Measurements from ENCODE around the gene ZBTB47.

Gene ZBTB47

DNA sequence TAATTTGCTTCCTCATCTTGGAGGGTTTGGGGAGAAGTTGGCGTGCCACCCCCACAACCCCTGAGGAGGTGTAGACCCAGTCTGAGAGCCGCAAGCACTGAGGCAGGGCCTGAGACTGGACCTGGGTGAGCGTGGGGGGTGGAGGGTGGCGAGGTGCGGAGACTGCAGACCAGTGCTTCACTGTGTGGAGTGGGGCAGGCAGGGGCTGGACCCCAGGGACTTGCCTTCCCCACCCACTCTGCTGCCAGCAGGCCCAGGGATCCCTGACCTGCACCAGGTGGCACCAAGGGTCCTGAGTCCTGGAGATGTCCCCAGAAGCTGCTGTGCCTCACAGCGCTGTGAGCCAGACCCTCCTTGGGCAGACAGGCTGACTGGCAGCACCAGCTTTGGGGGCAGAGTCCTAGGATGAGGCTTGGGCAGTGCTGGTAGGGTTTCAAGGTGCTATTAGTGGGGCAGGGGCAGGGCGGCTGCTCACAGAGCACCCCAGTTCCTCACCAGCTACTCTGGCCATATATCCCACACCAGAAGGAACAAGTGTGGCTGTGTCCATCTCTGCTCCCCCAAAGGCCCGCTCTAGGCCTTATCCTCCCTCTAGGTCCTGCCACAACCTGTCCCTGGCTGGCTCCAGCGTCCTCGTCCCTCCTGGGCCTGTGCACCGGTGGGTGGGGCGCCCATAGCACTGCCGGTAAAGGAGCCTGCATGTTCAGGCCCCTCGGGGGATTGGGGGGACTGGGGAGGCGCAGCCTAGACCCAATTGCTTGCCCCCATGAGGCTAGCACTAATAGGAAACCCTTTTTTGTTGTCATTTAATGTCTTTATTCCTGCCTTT lies 11.8 kb downstream of the ZBTB47 start:
- DNase-seq (ENCODE audit: low read depth): no peak

DNA sequence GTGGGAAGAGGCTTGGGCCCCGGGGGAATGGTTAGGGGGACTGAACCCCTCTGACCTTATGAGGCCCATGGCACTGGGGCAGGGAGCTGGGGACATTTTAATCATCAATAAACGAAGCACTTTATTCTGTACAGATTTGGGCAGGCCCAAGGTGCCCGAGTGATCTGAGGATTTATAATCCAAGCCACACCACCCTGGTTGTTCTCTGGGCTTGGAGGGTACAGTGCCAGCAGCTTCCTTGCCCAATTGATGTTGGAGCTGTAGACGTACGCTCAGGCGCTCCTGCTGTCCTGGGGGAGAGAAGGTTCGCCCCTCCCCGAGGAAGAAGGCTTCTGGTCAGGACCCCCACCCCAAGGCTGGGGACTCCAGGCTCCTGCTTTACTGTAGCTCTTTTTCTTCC lies 12.5 kb downstream of the ZBTB47 start:
- DNase-seq (ENCODE audit: low read depth): no peak

DNA sequence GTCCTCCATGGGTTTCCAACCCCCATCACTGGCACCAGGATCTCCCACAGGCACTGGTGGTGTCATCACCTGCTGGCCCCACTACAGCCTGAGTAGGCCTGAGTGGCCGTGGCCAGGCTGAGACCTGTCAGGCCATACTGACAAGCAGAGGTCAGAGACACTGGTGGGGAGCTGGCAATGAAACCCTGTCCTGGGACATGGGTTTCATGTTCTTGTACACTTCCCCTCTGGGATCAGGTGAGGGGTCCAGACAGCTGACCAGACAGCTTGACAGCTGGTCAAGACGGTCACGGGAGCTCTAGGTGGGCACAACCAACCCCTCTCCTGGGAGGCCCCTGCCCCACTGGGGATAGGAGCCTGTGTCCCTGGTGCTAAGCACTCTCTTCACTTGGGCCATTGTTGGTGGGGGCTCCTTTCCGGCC lies 13.1 kb downstream of the ZBTB47 start:
- no peak for DNase-seq (ENCODE audit: low read depth)

DNA sequence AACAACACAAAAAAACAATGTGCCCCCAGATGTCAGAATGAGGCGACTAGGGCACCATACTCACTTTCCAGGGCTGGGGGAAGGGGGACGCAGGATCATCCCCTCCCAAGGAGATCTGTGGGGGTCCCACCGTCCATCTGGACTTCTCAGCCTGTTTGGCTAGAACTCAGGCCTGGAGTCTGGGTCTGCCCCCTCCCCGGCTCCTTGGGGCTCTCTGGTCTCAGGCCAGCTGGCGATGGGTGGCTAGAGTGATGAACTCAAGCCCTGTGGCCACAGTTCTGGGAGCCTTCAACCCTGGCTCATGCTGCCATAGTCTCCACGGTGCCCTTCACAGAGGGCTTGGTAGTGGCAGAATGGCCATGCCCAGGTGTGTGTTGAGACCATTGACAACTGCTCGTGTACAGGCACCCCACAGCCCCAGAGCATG lies 13.6 kb downstream of the ZBTB47 start:
- DNase-seq (ENCODE audit: low read depth): no peak

DNA sequence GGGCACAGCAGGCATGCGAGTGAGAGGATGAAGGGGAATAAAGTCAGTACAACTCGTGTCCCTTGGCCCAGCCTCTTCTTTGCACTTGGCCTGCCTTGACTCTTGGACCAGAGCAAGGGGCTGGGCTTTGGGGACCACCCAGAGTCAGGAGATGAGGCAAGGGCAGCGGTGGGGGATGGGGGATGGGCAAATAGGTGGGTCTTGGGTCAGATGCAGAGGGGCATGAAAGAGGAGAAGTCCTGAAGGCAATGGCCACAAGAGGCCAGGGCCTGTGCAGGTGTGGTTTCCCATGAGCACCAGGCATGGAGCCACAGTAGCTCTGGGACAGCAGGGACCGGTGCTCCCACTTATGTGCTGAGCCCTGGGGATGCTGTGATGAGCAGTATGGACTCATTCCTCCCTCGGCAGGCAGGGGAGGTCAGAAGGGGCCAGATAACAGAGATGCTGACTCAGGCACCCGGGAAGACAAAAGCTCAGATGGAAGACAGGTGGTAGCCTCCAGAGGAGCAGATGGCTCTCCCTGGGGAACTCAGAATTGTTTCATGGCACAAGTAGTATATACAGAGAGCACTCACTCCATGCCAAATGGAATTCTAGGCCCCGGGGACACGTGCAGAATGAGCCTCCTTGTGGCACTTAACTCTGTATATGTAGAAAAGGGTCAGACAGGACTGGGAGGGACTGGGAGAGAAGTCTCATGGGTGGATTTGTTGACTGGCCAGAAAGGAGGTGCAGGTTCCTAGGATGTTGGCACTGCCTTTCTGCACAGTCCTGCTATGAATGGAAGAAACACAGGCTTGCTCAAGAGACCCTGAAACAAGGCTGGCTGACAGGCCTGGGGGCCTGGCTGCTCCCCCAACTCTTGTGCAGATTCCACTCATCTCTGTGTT lies 14.3 kb downstream of the ZBTB47 start:
- DNase-seq (ENCODE audit: low read depth): no peak

DNA sequence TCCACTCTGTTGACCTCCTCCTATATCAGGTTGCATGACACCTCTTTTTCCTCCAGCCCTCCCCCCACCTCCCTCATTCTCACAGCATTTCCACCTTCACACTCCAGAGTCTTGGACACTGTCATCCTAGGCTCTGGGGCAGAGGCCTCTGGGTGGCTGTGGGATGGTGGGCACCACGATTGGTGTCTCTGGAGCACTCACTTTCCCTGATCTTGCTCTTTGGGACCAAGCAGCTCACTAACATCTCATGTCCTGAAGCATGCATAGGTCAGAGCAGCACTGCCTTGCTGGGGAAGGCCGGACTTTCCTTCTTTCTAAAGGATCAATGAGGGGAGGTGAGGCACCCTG lies 14.9 kb downstream of the ZBTB47 start:
- no peak for DNase-seq (ENCODE audit: low read depth)

DNA sequence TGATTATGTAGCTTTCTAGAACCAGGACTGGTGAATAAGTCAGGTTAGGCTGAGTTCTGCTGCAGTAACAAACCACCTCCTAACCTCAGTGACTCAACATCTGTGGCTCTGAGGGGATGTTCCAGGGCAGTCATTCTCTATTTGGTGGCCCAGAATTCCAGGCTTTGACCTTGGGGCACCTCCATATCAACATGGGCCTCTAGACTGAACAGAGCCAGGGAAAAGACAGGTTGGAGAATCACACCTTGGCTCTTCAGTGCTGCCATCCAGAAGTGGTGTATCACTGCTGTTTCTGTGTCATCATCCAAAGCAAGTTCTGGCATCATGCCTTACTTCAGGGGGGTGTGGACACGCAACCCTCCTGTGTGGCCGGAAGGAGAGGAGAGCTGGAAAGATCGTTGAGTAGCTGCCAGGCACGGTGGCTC lies 15.3 kb downstream of the ZBTB47 start:
- no peak for DNase-seq (ENCODE audit: low read depth)

DNA sequence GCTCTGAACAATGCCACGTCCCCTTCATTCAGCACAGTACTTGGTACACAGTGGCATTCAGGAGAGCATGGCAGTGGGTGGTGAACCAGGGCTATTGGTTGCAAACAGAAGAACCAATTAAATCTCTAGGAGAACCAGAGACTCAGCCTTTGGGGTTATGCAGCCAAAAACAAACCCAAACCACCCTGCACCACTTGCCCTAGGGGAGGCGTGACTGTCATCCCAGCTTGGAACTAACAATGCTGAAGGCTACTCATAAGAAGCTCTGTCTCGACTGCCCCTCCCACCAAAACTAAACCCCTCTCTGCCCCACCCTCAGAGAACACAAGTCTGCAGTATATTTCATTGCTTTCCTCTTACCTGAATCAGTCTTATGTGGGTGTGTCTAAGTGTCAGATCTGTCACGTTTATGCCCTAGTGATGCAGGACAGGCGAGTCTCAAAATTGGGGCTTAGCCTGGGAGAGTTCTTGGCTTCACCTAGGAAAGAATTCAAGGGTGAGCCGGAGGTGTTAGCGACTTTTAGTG lies 16.6 kb downstream of the ZBTB47 start:
- no peak for DNase-seq (ENCODE audit: low read depth)

DNA sequence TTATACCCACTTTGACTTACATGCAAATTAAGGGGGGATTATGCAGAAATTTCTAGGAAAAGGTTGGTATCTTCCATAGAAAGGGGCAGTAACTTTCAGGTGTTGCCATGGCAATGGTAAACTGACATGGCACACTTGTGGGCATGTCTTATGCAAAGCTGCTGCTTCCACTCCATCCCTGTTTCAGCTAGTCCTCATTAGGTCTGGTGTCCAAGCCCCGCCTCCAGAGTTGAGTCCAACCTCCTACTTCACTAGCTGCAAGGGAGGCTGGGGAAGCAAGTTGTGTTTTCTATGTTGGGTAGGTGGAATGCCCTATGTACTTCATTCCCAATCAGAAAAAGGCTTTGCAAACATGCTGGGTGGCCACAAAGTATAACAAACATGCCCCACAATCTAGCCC lies 17.2 kb downstream of the ZBTB47 start:
- DNase-seq (ENCODE audit: low read depth): no peak

DNA sequence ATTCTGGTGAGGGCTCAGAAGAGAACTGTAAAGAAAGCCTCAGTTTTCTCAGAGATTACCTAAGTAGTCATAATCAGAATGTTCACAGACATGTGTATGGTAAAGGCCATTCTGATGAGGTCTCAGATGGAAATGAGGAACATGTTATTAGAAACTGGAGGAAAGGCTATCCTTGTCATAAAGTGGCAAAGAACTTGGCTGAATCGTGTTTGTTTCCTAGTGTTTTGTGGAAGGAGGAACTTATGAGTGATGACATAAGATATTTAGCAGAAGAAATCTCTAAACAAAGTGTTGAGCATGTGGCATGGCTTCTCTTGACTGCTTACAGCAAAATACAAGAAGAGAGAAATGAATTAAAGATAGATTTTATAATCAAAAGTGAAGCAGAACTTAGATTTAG lies 19.0 kb downstream of the ZBTB47 start:
- no peak for DNase-seq (ENCODE audit: low read depth)

DNA sequence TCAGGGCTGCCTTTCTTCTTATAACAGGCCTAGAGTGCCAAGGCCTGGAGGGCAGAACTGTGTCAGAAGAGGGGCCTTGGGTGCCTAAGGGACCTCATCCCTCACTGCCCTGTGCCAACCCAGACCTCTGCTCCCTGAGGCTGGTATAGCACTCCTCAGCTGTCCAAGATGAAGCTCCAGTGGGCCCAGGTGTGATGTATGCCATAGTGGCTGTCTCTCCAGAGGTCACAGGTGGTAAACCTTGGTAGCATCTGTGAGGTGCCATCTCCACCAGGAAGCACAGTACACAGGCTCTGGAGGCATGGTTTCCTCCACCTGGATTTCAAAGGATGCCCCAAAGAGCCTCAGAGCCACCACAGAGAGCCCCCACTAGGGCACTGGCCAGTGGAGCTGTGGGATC lies 19.6 kb downstream of the ZBTB47 start:
- no peak for DNase-seq (ENCODE audit: low read depth)

DNA sequence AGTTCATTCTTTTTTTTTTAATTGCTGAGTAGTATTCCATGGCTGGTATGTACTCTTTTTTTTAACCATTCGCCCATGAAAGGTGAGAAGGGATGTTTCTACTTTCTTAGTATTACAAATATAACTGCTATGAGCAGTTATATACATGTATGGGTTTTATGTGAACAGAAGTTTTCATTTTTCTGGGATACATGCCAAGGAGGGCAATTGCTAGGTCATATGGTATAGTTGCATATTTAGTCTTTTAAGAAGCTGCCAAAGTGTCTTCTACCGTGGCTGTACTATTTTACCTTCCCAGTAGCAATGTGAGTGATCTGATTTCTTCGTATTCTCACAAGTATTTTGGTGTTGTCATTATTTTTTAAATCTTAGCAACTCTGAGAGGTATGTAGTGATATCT lies 20.6 kb downstream of the ZBTB47 start:
- DNase-seq (ENCODE audit: low read depth): no peak

DNA sequence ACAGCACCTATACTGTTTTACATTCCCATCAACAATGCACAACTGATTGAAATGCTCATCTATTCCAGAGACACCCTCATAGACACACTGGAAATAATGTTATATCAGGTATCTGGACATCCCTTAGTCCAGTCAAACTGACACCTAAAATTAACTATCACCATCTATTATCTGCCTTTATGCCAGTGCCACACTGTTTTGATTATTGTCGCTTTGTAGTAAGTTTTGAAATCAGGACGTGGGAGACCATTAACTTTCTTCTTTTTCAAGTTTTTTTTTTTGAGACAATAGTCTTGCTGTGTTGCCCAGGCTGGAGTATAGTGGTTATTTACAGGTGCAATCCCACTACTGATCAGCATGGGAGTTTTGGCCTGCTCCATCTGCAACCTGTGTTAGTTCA lies 22.4 kb downstream of the ZBTB47 start:
- DNase-seq (ENCODE audit: low read depth): no peak

DNA sequence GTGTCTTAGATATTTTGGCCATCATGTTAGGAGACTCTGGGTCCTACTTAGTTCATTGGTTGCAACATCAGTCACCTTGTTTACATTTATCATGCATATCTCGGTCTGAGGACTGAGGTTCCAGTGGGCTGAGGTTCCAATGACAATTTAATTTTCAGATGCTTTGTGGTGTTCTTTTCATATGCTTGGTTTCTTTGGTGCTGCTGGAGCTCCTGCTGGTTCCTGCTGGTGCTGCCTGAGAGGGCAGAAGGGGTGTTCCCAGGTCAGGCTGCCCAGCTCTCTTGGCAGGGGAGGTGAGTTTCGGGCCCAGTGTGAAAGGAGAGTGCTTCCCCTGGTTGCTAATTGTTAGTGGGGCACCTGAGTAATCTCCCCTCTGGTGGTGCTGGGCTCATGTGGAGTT lies 24.9 kb downstream of the ZBTB47 start:
- DNase-seq (ENCODE audit: low read depth): no peak

DNA sequence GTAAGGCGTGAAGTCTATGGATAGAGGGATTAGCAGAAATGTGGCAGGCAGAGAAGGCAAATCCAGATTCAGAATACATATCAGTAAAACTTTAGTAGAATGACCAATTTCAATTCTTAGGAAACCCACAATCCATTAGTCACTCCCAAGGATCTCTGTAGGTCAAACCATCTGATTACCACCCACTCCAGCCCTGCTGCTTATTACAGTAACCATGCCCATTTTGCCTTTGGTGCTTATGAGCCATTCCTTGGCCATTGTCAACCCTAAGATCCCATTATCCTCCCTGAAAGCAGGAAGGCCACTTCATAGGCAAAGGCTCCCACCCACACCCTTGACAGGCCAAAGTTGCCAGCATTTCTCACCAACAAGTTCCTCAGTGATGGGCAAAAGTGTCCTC lies 26.8 kb downstream of the ZBTB47 start:
- DNase-seq (ENCODE audit: low read depth): no peak

DNA sequence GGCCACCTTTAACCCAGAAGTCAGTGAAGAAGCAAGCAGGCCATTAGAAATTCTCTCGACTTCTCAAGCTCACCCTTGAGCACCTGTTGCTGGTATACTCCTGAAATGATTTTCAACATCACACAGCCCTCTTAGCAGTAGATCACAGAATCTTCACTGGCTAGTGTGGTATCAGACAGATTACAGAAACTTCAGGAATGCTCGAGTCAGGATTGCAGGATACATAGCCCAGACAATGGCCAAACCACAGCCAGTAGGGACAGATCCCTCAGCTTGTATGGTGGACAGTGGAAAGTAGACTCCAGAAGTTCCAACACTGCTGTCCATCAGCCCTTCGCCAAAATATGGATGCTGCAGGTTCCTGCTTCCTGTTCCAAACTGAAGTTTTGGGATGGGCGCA lies 27.3 kb downstream of the ZBTB47 start:
- DNase-seq (ENCODE audit: low read depth): no peak

DNA sequence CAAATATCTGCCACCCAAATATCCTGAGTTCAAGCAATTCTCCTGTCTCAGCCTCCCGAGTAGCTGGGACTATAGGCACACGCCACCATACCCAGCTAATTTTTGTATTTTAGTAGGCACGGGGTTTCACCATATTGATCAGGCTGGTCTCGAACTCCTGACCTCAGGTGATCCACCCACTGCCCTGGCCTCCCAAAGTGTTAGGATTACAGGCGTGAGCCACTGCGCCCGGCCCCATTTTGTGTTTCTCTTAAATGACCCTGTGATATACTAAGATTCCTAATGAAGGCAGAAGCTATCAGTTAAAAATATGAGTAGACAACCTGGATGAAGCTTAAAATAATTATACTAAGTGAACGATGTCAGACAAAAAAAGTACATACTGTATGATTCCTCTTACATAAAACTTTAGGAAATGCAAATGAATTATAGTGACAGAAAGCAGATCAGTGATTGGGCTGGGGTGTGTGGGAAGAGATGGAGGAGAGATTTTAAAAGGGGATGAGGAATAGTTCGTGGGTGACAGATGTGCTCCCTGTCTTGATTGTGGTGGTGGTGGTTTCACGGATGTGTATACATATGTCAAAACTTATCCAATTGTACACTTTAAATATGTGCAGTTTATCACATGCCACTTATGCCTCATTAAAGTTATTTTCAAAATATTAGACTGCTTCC lies 28.0 kb downstream of the ZBTB47 start:
- no peak for DNase-seq (ENCODE audit: low read depth)

DNA sequence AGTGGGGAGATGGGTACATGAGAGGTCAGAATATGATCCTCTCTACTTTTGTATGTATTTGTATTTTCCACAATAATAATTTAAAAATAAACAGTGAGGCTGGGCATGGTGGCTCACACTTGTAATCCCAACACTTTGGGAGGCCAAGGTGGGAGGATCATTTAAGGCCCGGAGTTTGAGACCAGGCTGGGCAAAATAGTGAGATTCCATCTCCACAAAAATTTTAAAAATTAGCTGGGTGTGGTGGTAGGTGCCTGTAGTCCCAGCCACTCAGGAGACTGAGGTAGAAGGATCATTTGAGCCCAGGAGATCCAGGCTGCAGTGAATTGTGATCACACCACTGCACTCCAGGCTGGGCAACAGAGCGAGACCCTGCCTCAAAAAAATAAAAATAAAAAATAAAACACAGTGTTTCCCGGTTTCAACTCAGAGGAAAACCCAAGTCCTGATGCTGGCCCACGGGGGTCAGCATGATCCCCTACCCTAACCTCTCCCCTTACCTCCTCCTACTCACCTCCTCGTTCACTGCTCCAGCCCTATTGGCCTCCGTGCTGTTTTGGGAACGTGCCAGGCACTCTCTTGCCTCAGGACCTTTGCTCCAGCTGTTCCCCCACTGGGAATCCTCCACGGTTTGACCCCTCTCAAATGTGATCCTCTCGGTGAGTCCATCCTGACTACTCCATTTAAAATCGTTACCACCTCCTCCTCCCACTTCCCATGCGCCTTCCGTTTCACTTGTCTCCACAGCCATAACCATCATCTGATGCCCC lies 29.0 kb downstream of the ZBTB47 start:
- no peak for DNase-seq (ENCODE audit: low read depth)

DNA sequence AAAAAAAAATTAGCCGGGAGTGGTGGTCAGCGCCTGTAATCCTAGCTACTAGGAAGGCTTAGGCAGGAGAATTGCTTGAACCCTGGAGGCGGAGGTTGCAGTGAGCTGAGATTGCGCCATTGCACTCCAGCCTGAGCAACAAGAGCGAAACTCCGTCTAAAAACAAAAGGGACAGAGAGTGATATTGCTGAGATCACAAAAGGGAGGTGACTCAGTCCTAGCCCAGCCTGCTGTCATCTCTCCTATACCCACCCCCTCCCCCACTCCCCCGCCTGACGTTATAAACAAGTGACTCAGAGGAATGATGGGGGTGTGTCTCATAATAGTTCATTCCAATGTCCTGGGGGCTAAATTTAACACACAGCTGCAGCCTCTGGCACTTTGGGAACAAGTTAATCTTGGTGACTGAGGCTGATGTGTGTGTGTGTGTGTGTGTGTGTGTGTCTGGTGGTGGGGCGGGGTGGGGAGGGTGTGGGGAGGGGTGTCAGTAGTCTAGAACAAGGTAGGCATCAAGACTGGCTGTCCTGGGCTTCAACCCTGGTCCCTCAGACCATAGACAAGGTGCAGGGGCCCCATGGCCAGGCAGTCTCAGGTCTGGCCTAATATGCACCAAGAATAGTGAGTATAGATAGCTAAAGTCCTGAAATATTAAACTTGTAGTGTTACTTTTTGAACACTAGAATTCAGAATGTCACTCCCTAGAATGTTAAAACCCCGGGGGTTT lies 30.5 kb downstream of the ZBTB47 start:
- no peak for DNase-seq (ENCODE audit: low read depth)

DNA sequence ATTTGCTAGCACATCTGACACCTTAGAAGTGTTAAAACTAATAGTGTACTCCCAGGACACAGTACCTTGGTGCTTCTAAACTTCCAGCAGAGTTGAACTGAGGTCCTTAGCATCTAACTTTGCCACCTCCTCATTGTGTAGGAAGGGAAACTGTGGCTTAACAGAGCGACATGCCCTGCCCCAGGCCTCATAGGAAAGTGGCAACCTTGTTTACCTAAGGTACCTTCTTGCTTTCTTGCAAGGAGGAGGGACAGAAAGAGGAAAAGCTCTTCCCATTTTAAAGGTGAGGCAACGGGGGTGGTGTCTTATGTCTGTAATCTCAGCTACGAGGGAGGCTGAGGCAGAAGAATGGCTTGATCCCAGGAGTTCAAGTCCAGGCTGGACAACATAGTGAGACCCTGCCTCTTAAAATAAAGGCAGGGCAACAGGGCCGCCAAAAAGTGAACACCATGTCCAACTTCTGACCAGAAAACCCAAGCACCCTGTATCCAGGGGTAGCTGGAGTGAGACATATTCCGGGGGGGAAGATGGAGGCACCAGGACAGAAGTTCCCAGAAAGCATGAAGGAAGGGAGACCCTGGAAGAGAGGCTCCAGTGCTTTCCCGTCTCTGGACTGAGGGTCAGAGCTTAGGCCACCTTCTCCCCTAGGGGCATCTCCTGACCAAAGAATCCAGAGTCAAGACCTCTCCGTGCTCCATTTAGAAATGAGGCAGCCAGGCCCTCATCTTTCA lies 31.3 kb downstream of the ZBTB47 start:
- no peak for DNase-seq (ENCODE audit: low read depth)

Data from CMK (cell line).